Measurements from ENCODE around the gene INO80C. TPM values are rescaled to one million over a fixed set of nuclear protein-coding genes. Genes with fewer than 3 reads are reported as not detected.

Gene INO80C
- total RNA-seq, 2 donors from 2014 or later, result 11.1 to 13.9 TPM

DNA sequence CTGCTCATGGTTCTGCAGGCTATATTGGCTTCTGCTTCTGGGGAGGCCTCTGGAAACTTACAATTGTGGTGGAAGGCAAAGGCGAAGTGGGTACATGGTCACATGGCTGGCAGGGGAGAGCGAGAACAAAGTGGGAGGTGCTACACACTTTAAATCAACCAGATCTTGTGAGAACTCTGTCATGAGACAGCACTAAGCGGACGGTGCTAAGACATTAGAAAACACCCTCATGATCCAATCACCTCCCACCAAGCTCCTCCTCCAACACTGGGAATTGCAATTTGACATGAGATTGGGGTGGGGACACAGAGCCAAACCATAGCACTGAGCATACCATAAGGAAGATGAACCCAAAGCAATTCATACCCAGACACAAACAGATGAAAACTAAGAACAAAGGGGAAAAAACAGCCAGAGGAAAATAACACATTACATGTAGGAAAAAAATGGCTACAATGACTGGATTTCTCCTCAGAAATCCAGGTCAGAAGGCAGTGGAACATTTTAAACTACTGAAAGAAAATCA lies 31.1 kb upstream of the INO80C start:
- Histone ChIP-seq H3K27ac (no peak overlapping the region), H3K9me3 (peaks cover 0 to 12% of the 10 kb centered on the region in 2 donors), H3K27me3 (no peaks in the 10 kb centered on the region), H3K4me1 (peaks cover 0 to 26% of the 10 kb centered on the region in 2 donors), H3K36me3 (no peaks in the 10 kb centered on the region), H3K4me3 (no peak overlapping the region)
- no peak for DNase-seq (ENCODE audit: low spot score)
- no peak for TF ChIP-seq CTCF (IDR thresholded peaks at IDR 0.05)

DNA sequence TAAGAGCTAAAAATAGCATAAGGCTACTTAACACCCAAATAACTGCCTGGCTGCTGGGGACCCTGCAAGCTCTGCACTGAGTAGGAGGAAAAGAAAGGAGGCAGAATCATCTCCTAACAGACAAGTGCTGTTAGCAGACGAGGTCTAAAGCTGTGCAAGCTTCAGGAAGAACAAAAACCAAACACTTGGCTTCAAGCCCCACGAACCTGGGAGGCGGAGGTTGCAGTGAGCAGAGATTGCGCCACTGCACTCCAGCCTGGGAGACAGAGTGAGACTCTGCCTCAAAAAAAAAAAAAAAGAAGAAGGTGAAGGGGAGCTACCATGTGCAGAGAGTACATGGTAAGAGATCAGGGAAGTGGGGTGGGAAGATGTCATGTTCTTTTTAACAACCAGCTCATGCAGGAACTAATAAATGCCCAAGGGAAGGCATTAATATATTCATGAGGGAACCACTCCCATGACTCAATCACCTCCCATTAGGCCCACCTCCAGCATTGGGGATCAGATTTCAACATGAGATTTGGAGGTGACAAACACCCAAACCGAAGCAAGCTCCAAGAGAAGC lies 28.8 kb upstream of the INO80C start:
- Histone ChIP-seq H3K27me3 (no peaks in the 10 kb centered on the region), H3K4me1 (peaks cover 0 to 33% of the 10 kb centered on the region in 2 donors), H3K4me3 (peak overlapping the region; percentile 5), H3K9me3 (peaks cover 0 to 12% of the 10 kb centered on the region in 2 donors), H3K36me3 (no peaks in the 10 kb centered on the region), H3K27ac (peak overlapping the region; percentile 26 to 52)
- no peak for DNase-seq (ENCODE audit: low spot score)
- TF ChIP-seq CTCF (IDR thresholded peaks at IDR 0.05), result no peak

GRCh38 chr18:35525795-35526494 lies 28.2 kb upstream of the INO80C start:
- Histone ChIP-seq H3K27me3 (no peaks in the 10 kb centered on the region), H3K4me1 (peaks cover 0 to 33% of the 10 kb centered on the region in 2 donors), H3K4me3 (peak overlapping the region; percentile 5), H3K27ac (peak overlapping the region; percentile 26 to 52), H3K36me3 (no peaks in the 10 kb centered on the region), H3K9me3 (peaks cover 0 to 6% of the 10 kb centered on the region in 2 donors)
- TF ChIP-seq CTCF (IDR thresholded peaks at IDR 0.05), result no peak
- DNase-seq (ENCODE audit: low spot score), result no peak

DNA sequence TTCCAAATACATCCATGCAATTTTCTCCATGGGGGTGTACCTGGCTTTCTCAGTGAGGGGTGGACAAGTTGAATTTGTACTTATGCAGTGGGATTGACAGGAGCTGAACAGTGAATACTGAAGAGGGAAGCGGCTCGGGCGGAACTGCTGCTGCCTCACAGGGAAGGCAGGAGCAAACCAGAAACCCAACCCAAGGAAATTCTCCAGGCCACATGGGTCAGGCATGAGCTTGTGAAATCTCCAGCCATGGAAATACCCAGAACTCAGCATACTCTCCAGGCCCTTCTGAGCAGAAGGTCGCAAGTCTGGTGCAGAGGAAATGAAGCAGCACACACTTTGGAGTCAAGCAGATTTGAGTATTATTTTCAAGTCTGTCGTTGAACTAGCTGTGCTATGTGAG lies 26.5 kb upstream of the INO80C start:
- no peak for DNase-seq (ENCODE audit: low spot score)
- Histone ChIP-seq H3K9me3 (no peaks in the 10 kb centered on the region), H3K27ac (no peak overlapping the region), H3K36me3 (no peaks in the 10 kb centered on the region), H3K4me1 (peaks cover 0 to 33% of the 10 kb centered on the region in 2 donors), H3K27me3 (no peaks in the 10 kb centered on the region), H3K4me3 (no peak overlapping the region)
- no peak for TF ChIP-seq CTCF (IDR thresholded peaks at IDR 0.05)

GRCh38 chr18:35522130-35522959 lies 24.6 kb upstream of the INO80C start:
- no peak for TF ChIP-seq CTCF (IDR thresholded peaks at IDR 0.05)
- no peaks in the 10 kb centered on the region for H3K9me3 ChIP-seq
- H3K27me3 ChIP-seq, result no peaks in the 10 kb centered on the region
- H3K36me3 ChIP-seq, result no peaks in the 10 kb centered on the region
- peaks cover 0 to 33% of the 10 kb centered on the region in 2 donors for H3K4me1 ChIP-seq
- no peak overlapping the region for H3K4me3 ChIP-seq
- peak overlapping the region in 1 of 2 donors; percentile 51 for H3K27ac ChIP-seq
- no peak for DNase-seq (ENCODE audit: low spot score)
